AG04450 (cell line): ENCODE results near the gene CHRM2. TPM values are rescaled to one million over a fixed set of nuclear protein-coding genes. Genes with fewer than 3 reads are reported as not detected.

Experiments
- CTCF ChIA-PET: fragments of 300-600, 350-600 bp; formaldehyde crosslinking; extraction: SDS; loops from one replicate; lab custom pipeline; 2022; ENCODE audit warnings: antibody characterized with exemption, inconsistent platforms; lab: Charles Lee
- POLR2A ChIA-PET: fragments of 350-600 bp; formaldehyde crosslinking; extraction: SDS; loops from one replicate; lab custom pipeline; 2021; ENCODE audit warnings: antibody characterized with exemption, inconsistent platforms; lab: Yijun Ruan, JAX
- DNase-seq: peaks from one replicate; pipeline ENCODE4 v3.0.0-alpha.2; 2011; ENCODE audit warnings: low read depth, low spot score
- H3K27ac ChIP-seq: one replicate; pipeline ENCODE4 v1.5.1; 2012; ENCODE audit warnings: low read depth, low read length, control low read depth
- H3K27me3 ChIP-seq: one replicate; pipeline ENCODE4 v1.6.0; 2012; ENCODE audit warnings: low read length; ENCODE audit not compliant: control insufficient read depth, insufficient read depth
- H3K4me3 ChIP-seq: 2 replicates; pipeline ENCODE4 v1.5.1; 2011; ENCODE audit warnings: mild to moderate bottlenecking, low read depth, low read length, control low read depth
- H3K9me3 ChIP-seq: 2 replicates; pipeline ENCODE4 v1.5.1; 2012; ENCODE audit warnings: low read length; ENCODE audit not compliant: control insufficient read depth, insufficient read depth
- CTCF ChIP-seq: IDR thresholded peaks from 2 replicates; pipeline ENCODE4 v1.5.1; 2011; ENCODE audit warnings: low read depth, low read length, control low read depth, inconsistent platforms
- polyA plus RNA-seq: library from polyadenylated mRNA; depleted of rRNA; stranded (reverse); fragments of >200 nt; gene quantifications from 2 replicates; pipeline ENCODE4 v1.2.3, GENCODE V29; 2011

The CHRM2 gene
- polyA plus RNA-seq, 1 experiment: 85.6 TPM

- Histone ChIP-seq H3K27me3 (no peaks in the 10 kb centered on the region), H3K27ac (no peak overlapping the region), H3K4me3 (no peak overlapping the region), H3K9me3 (no peaks in the 10 kb centered on the region)
- CTCF ChIA-PET: interaction anchor here (1.4 kb wide), 1 partner anchor 9 kb away, joined by 4 read pairs; no protein-coding TSS in a partner anchor
- no peak for DNase-seq
- POLR2A ChIA-PET: no interaction called here
- no peak for TF ChIP-seq CTCF
These were observed 101.3 kb downstream of the CHRM2 start for GRCh38 chr7:136969761-136970160.

GRCh38 chr7:136971776-136972175, 103.3 kb downstream of the CHRM2 start:
- ChIA-PET POLR2A (no interaction called here), CTCF (no interaction called here)
- DNase-seq: no peak
- no peak for TF ChIP-seq CTCF
- H3K27me3 ChIP-seq: no peaks in the 10 kb centered on the region
- H3K27ac ChIP-seq: no peak overlapping the region
- no peak overlapping the region for H3K4me3 ChIP-seq
- no peaks in the 10 kb centered on the region for H3K9me3 ChIP-seq

- no peaks in the 10 kb centered on the region for H3K9me3 ChIP-seq
- no peak for DNase-seq
- no peak overlapping the region for H3K27ac ChIP-seq
- no peak for TF ChIP-seq CTCF
- ChIA-PET POLR2A (no interaction called here), CTCF (interaction anchor here (0.6 kb wide), 1 partner anchor 168 kb away, joined by 4 read pairs; no protein-coding TSS in a partner anchor)
- no peak overlapping the region for H3K4me3 ChIP-seq
- H3K27me3 ChIP-seq: no peaks in the 10 kb centered on the region
These were observed 108.2 kb downstream of the CHRM2 start for GRCh38 chr7:136976504-136977251.

- POLR2A ChIA-PET: no interaction called here
- TF ChIP-seq CTCF: no peak
- H3K4me3 ChIP-seq: no peak overlapping the region
- H3K27me3 ChIP-seq: no peaks in the 10 kb centered on the region
- no peak overlapping the region for H3K27ac ChIP-seq
- H3K9me3 ChIP-seq: no peaks in the 10 kb centered on the region
- CTCF ChIA-PET: no interaction called here
- DNase-seq: no peak
These were observed 124.9 kb downstream of the CHRM2 start for GRCh38 chr7:136993377-136993776.

GRCh38 chr7:136997735-136998134, 129.3 kb downstream of the CHRM2 start:
- POLR2A ChIA-PET: interaction anchor here (0.6 to 0.8 kb wide), 2 partner anchors 41 to 149 kb away, joined by 3 to 4 read pairs; no protein-coding TSS in a partner anchor
- Histone ChIP-seq H3K27me3 (no peaks in the 10 kb centered on the region), H3K4me3 (no peak overlapping the region), H3K27ac (peak overlapping the region; percentile 81), H3K9me3 (no peaks in the 10 kb centered on the region)
- CTCF ChIA-PET: no interaction called here
- no peak for DNase-seq
- TF ChIP-seq CTCF: no peak
